Adipocyte (in vitro differentiated cells): ENCODE measurements around the gene DEFB123.
"Not testable (repeated sequence)": the region's sequence is repeated elsewhere in the genome, so short reads cannot be mapped to it uniquely, and the experiment has no call there.

ENCODE experiments used
- DNase-seq: peaks from one replicate; pipeline ENCODE4 v3.0.0-alpha.2; 2015; ENCODE audit warnings: low read depth
- H3K27me3 ChIP-seq: replicated peaks from 2 replicates; pipeline ENCODE4 v1.7.0; 2013; ENCODE audit warnings: mild to moderate bottlenecking, low read length, moderate library complexity; ENCODE audit not compliant: control insufficient read depth, insufficient read depth
- H3K36me3 ChIP-seq: 2 replicates; pipeline ENCODE4 v1.7.0; 2013; ENCODE audit warnings: low read length, mild to moderate bottlenecking, moderate library complexity; ENCODE audit not compliant: control insufficient read depth, insufficient read depth, severe bottlenecking
- H3K4me1 ChIP-seq: 2 replicates; pipeline ENCODE4 v1.7.0; 2013; ENCODE audit warnings: mild to moderate bottlenecking, low read length, moderate library complexity; ENCODE audit not compliant: control insufficient read depth, insufficient read depth
- H3K4me3 ChIP-seq: 2 replicates; pipeline ENCODE4 v1.7.0; 2013; ENCODE audit warnings: mild to moderate bottlenecking, low read length, moderate library complexity
- H3K9ac ChIP-seq: 2 replicates; pipeline ENCODE4 v1.7.0; 2013; ENCODE audit warnings: mild to moderate bottlenecking, low read length, moderate library complexity
- H3K9me3 ChIP-seq: 2 replicates; pipeline ENCODE4 v1.7.0; 2013; ENCODE audit warnings: mild to moderate bottlenecking, low read length, moderate library complexity; ENCODE audit not compliant: control insufficient read depth

The DEFB123 gene

DNA sequence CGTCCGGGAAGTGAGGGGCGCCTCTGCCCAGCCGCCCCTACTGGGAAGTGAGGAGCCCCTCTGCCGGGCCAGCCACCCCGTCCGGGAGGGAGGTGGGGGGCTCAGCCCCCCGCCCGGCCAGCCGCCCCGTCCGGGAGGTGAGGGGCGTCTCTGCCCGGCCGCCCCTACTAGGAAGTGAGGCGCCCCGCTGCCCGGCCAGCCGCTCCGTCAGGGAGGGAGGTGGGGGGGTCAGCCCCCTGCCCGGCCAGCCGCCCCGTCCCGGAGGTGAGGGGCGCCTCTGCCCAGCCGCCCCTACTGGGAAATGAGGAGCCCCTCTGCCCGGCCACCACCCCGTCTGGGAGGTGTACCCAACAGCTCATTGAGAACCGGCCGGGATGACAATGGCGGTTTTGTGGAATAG is 12.9 kb upstream of the DEFB123 start:
- H3K27me3 ChIP-seq, H3K9me3 ChIP-seq, H3K4me3 ChIP-seq, H3K9ac ChIP-seq, H3K36me3 ChIP-seq, H3K4me1 ChIP-seq, DNase-seq: not testable (repeated sequence)

DNA sequence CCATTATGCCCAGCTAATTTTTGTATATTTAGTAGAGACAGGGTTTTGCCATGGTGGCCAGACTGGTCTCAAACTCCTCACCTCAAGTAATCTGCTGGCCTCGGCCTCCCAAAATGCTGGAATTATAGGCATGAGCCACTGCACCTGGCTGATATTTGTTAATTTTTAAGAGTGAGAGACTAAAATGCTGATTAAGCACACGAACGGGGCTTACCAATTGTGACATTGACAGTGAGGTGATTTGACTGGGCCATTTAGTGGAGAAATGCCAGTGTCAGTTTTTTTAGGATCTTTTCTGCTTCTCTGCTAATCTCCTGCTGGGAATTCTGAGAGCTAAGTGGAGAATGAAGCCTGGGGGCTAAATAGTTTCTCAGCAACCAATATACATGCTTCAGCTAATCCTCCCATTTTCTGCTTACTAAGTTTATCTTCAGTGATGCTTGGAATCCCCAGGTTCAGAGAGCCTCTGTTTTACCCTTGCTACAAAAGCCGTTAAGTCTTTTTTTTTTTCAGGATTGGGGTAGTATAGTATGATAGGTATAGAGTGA is 9.8 kb upstream of the DEFB123 start:
- no peaks in the 10 kb centered on the region for H3K27me3 ChIP-seq
- DNase-seq: no peak
- H3K36me3 ChIP-seq: no peaks in the 10 kb centered on the region
- H3K4me3 ChIP-seq: no peak overlapping the region
- H3K9ac ChIP-seq: no peak overlapping the region
- no peaks in the 10 kb centered on the region for H3K4me1 ChIP-seq
- peaks cover 10% of the 10 kb centered on the region for H3K9me3 ChIP-seq

DNA sequence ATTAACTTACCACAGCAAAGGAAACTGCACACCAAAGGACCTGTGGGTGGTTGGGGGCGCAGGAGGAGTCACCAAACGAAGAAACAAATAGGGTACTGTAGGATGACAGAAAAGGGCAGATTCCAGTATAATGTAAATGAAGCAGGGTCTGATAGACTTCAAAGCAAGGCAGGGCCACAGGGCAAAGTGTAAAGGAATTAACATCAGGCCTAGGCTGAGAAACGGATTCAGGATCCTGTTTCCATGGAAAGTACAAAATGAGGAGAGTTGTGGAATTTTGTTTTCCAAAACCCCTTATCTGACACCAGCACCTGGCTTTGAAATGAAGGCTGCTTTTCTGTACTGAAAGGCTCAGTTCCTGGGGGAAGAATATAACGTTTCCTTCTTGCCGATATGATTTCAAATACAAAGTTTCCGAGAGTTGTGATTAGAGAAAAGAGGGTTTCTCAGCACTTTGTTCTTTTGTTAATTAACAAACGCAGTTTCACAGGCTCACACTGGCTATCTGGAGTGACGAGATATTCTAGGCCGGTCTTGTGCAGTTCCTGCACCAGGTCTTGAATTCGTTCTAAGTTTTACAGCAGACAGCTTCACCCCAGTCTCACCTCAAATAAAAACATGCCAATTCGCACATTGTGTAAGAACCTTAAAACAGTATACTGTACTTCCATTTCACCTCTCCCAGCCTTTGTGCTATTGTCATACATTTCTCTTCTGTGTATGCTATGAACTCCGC is 5.8 kb downstream of the DEFB123 start:
- Histone ChIP-seq H3K27me3 (peaks cover 8% of the 10 kb centered on the region), H3K9me3 (no peaks in the 10 kb centered on the region), H3K9ac (no peak overlapping the region), H3K4me1 (no peaks in the 10 kb centered on the region), H3K4me3 (no peak overlapping the region), H3K36me3 (no peaks in the 10 kb centered on the region)
- no peak for DNase-seq

DNA sequence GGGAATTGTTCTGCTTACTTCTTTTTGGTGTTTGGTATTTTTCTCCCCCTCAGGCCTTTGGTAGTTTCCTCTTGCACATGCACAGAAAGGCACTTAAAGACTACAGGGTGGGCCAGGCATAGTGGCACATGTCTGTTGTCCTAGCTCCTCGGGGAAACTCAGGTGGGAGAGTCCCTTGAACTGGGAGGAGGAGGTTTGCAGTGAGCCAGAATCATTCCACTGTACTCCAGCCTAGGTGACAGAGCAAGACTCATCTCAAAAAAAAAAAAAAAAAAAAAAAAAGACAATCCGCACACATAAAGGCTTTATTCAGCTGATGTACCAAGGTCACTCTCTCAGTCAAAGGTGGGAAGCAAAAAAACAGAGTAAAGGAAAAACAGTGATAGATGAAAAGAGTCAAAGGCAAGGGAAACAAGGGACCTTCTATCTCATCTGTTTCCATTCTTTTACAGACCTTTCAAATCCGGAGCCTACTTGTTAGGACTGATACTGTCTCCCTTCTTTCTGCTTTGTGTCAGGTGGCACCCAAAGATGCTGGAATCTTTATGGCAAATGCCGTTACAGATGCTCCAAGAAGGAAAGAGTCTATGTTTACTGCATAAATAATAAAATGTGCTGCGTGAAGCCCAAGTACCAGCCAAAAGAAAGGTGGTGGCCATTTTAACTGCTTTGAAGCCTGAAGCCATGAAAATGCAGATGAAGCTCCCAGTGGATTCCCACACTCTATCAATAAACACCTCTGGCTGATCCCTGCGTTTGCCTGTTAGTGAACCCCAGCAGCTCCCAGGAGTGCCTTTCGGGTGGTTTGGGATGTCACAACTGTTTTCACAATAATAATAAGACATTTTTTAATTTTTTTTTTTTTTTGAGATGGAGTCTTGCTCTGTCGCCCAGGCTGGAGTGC is 9.3 kb downstream of the DEFB123 start:
- Histone ChIP-seq H3K9me3 (no peaks in the 10 kb centered on the region), H3K4me1 (no peaks in the 10 kb centered on the region), H3K4me3 (no peak overlapping the region), H3K27me3 (peaks cover 8% of the 10 kb centered on the region), H3K36me3 (no peaks in the 10 kb centered on the region), H3K9ac (no peak overlapping the region)
- DNase-seq: no peak

DNA sequence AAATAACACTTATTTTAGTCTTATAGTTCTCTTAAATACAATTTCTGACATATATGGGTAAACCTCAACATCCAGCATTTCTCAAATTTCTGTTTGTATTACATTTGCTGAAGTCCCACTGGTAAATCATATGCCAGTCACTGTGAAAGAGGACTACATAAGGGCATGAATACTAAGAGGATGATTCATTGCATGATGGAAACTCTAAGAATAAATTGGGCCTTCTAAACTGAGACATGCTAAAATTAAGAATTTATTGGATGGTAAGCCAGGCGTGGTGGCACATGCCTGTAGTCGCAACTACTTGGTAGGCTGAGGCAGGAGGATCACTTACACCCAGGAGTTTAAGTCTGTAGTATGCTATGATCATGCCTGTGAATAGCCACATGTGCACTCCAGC is 12.1 kb downstream of the DEFB123 start:
- Histone ChIP-seq H3K9ac (no peak overlapping the region), H3K27me3 (no peaks in the 10 kb centered on the region), H3K4me1 (no peaks in the 10 kb centered on the region), H3K9me3 (no peaks in the 10 kb centered on the region), H3K36me3 (no peaks in the 10 kb centered on the region), H3K4me3 (no peak overlapping the region)
- peak; percentile 29 for DNase-seq

DNA sequence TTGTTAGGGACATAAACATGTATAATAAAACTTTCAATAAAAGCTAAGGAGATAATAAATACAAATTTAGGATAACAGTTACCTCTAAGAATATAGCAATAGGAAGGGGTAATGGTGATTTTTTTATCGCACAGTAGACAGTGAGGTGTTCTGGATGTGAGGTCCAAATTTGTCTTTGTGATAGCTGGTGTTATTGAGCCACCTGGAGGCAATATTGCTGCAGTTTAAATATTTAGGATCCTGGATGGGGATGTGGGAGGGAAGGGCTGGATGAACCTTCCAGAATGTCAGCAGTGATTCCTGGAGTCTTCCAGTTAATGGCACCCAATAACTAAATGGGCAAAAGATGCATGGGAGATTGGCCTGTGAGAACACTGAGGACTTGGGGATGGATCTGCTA is 13.9 kb downstream of the DEFB123 start:
- no peak overlapping the region for H3K9ac ChIP-seq
- no peaks in the 10 kb centered on the region for H3K9me3 ChIP-seq
- no peaks in the 10 kb centered on the region for H3K36me3 ChIP-seq
- DNase-seq: no peak
- H3K27me3 ChIP-seq: no peaks in the 10 kb centered on the region
- H3K4me3 ChIP-seq: no peak overlapping the region
- H3K4me1 ChIP-seq: no peaks in the 10 kb centered on the region

DNA sequence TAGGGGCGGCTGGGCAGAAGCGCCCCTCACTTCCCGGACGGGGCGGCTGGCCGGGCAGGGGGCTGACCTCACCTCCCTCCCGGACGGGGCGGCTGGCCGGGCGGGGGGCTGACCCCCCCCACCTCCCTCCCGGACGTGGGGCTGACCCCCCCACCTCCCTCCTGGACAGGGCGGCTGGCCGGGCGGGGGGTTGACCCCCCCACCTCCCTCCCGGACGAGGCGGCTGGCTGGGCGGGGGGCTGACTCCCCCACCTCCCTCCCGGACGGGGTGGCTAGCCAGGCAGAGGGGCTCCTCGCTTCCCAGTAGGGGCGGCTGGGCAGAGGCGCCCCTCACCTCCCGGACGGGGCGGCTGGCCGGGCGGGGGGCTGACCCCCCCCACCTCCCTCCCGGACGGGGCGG is 30.5 kb downstream of the DEFB123 start:
- not testable (repeated sequence) for H3K9ac ChIP-seq, H3K36me3 ChIP-seq, H3K27me3 ChIP-seq, DNase-seq, H3K4me3 ChIP-seq, H3K9me3 ChIP-seq
- H3K4me1 ChIP-seq: peaks cover 29% of the 10 kb centered on the region

DNA sequence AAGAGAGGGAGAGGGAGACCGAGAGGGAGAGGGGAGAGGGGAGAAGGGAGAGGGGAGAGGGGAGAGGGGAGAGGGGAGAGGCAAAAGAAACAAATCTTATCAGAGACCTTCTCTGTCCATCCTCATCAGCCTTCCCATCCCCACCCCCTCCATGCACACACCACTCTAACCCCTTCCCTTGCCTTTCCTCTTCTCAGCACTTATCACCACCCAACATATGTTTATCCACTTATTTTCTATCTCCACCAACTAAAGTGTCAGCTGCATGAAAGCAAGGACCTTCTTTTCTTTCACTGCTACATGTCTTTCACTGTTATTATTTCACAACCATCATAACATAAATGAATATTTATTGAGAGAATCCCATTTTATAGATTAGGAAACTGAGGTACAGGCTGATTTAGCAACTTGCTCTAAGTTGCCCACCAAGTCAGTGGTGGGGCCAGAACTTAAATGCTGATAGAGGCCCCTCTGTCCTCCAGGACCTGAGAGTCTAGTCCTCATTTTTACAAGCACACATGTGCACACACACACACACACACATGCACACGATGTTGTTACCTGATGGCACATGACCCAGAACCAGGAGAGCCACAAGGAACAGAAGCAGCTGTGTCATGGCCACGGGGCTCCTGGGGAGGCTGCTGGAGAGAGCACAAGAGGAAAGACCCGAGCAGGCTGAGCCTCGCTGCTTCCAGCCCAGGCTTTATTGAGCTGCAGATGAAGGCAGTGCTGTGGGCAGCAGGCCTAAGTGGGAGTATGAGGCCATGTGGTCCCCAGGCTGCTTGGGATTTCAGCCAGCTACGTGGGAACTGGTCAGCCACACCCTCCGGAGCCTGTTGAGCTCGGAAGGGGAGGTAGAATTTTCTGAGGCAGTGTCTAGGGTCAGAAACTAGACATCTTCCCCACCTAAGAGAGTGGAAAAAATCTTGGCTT is 32.2 kb downstream of the DEFB123 start:
- DNase-seq: peak; percentile 20
- no peak overlapping the region for H3K9ac ChIP-seq
- peaks cover 29% of the 10 kb centered on the region for H3K4me1 ChIP-seq
- no peaks in the 10 kb centered on the region for H3K9me3 ChIP-seq
- no peaks in the 10 kb centered on the region for H3K27me3 ChIP-seq
- H3K4me3 ChIP-seq: no peak overlapping the region
- H3K36me3 ChIP-seq: no peaks in the 10 kb centered on the region

DNA sequence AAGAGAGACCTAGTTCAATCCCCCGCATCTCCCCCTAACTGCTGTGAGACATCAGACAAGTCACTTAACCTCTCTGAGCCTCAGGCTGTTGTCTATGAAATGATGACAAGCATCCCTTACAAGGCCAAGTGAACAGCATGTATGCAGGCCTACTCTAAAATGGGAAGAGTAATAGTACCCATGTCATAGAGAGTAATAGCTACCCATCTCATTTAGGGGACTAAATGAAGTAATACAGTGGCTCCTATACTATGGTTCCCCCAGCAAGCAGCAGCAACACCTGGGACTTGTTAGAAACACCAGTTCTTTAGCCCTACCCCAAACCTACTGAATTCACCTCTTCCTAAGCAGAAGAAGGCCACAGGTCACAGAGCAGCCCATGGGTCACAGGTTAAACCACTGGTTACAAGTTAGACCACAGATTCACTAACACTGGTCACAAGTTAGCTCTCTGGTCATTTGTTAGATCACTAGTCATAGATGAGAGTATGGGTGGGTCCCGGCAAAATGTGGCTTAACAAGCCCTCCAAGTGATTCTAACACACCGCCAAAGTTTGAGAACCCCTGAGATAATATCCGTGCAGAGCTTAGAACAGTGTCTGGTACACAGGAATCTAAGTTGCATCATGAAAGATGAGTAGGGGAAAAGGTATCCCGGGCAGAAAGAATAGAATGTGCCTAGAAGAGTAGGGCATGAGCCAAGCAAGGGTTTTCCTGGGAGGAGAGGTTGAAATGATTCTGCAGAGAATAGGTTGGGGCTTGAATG is 33.1 kb downstream of the DEFB123 start:
- DNase-seq: peak; percentile 15
- Histone ChIP-seq H3K9ac (no peak overlapping the region), H3K4me3 (no peak overlapping the region), H3K9me3 (no peaks in the 10 kb centered on the region), H3K27me3 (no peaks in the 10 kb centered on the region), H3K36me3 (no peaks in the 10 kb centered on the region), H3K4me1 (peaks cover 29% of the 10 kb centered on the region)

DNA sequence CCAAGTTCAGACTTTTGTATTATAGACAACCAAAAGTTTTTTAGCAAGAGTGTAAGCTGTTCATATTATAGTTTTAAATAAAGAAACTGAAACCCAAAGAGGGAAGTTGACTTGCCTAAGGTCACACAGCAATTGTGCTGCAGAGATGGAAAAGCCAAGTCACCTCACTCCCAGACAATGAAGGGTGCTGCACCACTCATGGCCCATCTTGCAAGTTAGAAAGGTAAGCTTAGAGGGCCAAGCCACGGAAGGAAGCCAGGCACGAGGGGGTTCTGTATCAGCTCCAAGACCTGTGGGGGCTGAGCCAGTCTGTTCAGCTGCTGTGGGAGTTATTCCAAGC is 33.6 kb downstream of the DEFB123 start:
- H3K4me1 ChIP-seq: peaks cover 29% of the 10 kb centered on the region
- H3K36me3 ChIP-seq: no peaks in the 10 kb centered on the region
- DNase-seq: no peak
- H3K9me3 ChIP-seq: no peaks in the 10 kb centered on the region
- H3K27me3 ChIP-seq: no peaks in the 10 kb centered on the region
- no peak overlapping the region for H3K9ac ChIP-seq
- H3K4me3 ChIP-seq: no peak overlapping the region
